Measurements from ENCODE around the gene MOB3C.

Gene MOB3C

GRCh38 chr1:46563341-46563740 is 53.3 kb downstream of the MOB3C start:
- Mint-ChIP-seq H3K9me3 (no peaks in the 10 kb centered on the region), H3K36me3 (ENCODE audit: low read depth) (peaks cover 48% of the 10 kb centered on the region), H3K27ac (no peak overlapping the region), H3K27me3 (ENCODE audit: low read depth) (no peaks in the 10 kb centered on the region), H3K4me1 (ENCODE audit: low read depth) (no peaks in the 10 kb centered on the region), H3K4me3 (no peak overlapping the region)
- DNase-seq (ENCODE audit: low spot score), result no peak

GRCh38 chr1:46562498-46562897 is 54.1 kb downstream of the MOB3C start:
- H3K36me3 Mint-ChIP-seq (ENCODE audit: low read depth), result peaks cover 48% of the 10 kb centered on the region
- H3K4me3 Mint-ChIP-seq, result no peak overlapping the region
- DNase-seq (ENCODE audit: low spot score), result no peak
- H3K4me1 Mint-ChIP-seq (ENCODE audit: low read depth), result no peaks in the 10 kb centered on the region
- H3K27me3 Mint-ChIP-seq (ENCODE audit: low read depth), result no peaks in the 10 kb centered on the region
- no peaks in the 10 kb centered on the region for H3K9me3 Mint-ChIP-seq
- no peak overlapping the region for H3K27ac Mint-ChIP-seq

GRCh38 chr1:46558966-46559365 is 57.6 kb downstream of the MOB3C start:
- H3K4me3 Mint-ChIP-seq, result no peak overlapping the region
- no peak overlapping the region for H3K27ac Mint-ChIP-seq
- peaks cover 2% of the 10 kb centered on the region for H3K4me1 Mint-ChIP-seq (ENCODE audit: low read depth)
- DNase-seq (ENCODE audit: low spot score), result no peak
- no peaks in the 10 kb centered on the region for H3K27me3 Mint-ChIP-seq (ENCODE audit: low read depth)
- H3K9me3 Mint-ChIP-seq, result no peaks in the 10 kb centered on the region
- peaks cover 31% of the 10 kb centered on the region for H3K36me3 Mint-ChIP-seq (ENCODE audit: low read depth)

GRCh38 chr1:46558141-46558963 is 58.3 kb downstream of the MOB3C start:
- DNase-seq (ENCODE audit: low spot score), result no peak
- Mint-ChIP-seq H3K36me3 (ENCODE audit: low read depth) (peaks cover 28% of the 10 kb centered on the region), H3K27ac (no peak overlapping the region), H3K27me3 (ENCODE audit: low read depth) (no peaks in the 10 kb centered on the region), H3K9me3 (no peaks in the 10 kb centered on the region), H3K4me3 (no peak overlapping the region), H3K4me1 (ENCODE audit: low read depth) (peaks cover 2% of the 10 kb centered on the region)
